ENCODE data around the gene RALBP1.

GRCh38 chr18:9482790-9483189, 7.5 kb downstream of the RALBP1 start:
- no peak for TF ChIP-seq CTCF (IDR thresholded peaks at IDR 0.05)
- TF ChIP-seq POLR2A (IDR thresholded peaks at IDR 0.05) = no peak

Data from adrenal gland (tissue), 5 donors.